DMS53 treated with DMSO at 0.1 percent for 48 hours (cell line): ENCODE results near the gene ANKRD33B.
"Not testable (repeated sequence)": the region's sequence is repeated elsewhere in the genome, so short reads cannot be mapped to it uniquely, and the experiment has no call there.

ENCODE experiments used
- DNase-seq: peaks from one replicate; lab custom pipeline; 2025; ENCODE audit not compliant: unreplicated experiment; lab: John Stamatoyannopoulos, UW

The ANKRD33B gene

DNA sequence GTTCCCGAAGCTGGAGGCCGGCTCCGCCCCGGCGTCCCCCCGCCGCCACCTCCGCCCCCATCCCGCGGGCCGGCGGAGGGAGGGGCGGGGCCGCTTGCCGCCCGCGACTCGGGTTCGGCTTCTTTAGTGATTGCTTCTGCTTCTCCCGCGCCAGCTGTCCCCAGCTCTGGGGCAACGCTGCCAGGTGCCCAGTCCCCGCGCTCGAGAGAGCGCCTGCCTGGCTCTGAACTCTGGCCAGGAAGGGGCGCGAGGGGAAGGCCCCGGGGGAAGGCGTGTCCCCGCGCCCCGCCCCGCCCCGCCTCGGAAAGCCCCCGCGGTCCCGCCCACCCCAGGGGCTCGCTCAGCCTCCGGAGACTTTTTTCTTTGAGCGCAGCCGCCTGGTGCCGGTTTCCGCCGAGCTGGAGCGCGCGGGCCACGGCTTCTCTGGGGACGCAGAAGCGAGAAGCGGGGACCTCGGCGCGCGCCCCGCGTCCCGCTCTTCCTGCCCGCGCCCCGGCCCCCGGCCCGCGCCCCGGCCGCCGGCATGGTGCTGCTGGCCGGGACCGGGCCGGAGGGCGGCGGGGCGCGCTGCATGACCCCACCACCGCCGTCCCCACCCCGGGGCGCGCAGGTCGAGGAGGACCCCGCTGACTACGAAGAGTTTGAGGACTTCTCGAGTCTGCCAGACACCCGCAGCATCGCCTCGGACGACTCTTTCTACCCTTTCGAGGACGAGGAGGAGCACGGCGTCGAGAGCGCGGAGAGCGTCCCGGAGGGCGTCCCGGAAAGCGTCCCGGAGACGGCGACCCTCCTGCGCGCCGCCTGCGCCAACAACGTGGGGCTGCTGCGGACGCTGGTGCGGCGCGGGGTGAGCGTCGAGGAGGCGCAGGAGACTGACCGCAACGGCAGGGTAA lies at the start of gene ANKRD33B:
TSS of gene ANKRD33B (plus strand) at position 126 of the 893 bp plus-strand sequence. CDS start at position 524, 398 bp downstream.
- DNase-seq, result peak; percentile 30

DNA sequence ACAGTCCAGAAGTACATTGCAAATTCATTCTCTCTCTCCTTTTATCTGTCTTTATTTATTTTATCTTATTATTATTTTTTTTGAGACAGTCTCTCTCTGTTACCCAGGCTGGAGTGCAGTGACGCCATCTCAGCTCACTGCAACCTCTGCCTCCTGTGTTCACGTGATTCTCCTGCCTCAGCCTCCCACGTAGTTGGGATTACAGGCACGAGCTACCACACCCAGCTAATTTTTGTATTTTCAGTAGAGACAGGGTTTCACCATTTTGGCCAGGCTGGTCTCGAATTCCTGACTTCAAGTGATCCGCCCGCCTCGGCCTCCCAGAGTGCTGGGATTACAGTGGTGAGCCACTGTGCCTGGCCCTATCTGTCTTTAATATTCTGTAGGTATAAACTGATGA lies 49.3 kb upstream of the ANKRD33B start:
- DNase-seq, result not testable (repeated sequence)

DNA sequence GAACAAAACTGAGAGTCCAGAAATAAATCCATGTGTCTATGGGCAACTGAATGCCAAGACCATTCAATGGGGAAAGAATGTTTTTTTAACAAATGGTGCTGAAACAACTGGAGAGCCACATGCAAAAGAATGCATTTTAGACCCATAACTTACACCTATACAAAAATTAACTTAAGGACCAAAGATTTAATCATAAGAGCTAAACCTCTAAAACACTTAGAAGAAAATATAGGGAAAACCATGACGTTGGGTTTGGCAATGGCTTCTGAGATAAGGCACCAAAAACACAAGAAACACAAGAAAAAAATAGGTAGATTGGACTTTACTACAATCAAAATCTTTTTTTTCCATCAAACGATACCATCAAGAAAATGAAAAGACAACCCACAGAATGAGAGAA lies 48.4 kb upstream of the ANKRD33B start:
- DNase-seq, result no peak

DNA sequence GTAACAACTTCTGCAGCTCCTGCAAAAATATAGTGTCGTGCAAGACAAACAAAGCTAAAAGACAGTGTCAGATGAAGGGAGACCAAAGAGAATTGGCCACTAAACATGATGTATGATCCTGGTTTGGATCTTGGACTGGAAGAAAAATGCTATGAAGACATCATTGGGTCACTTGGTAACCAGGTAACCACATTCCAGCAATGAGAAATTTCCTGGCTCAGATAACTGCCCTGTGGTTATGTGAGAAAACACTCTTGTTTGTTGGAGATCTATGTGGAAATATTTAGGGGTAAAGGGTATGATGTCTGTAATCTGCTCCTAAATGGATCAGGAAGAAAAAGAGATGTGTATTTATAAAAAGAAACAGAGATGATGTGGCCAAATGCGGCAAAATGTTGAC lies 45.5 kb upstream of the ANKRD33B start:
- DNase-seq, result no peak

DNA sequence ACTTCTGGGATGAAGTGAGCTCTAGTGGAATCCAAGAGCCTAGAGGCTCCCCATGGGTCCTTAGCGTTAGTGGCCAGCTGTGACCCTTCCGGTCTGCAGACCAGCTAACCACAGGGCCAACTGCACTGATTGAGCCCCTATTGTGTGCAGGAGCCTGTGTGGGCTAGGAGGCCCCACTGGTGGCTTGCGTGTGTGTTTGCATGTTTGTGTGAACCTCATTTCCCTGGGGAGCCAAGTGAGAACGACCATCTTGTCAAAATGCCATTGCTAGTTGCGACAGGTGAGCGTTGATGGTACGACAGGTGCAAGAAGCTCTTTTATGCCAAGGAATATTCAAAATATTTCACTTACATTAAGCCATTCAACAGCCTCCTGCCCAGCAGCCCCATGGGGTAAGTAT lies 44.1 kb upstream of the ANKRD33B start:
- DNase-seq, result no peak

DNA sequence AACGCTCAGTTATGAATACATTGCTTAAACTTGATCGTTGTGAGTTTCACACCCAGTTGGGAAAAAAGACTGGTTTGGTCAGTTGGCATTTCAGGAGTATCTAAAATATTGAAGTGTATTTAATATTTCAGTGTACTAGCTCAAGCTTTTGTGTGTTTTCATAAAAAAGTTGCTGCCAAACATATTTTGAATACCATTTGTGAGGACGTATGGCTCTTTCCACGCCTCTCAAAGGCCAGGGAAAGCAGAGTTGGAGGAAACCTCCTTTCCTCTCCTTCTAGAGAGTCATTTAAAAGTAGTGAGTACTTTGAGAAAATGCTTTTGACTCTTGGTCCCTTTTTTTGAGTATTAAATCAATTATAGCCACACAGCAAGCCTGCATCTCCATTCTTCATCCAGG lies 43.2 kb upstream of the ANKRD33B start:
- DNase-seq, result no peak

DNA sequence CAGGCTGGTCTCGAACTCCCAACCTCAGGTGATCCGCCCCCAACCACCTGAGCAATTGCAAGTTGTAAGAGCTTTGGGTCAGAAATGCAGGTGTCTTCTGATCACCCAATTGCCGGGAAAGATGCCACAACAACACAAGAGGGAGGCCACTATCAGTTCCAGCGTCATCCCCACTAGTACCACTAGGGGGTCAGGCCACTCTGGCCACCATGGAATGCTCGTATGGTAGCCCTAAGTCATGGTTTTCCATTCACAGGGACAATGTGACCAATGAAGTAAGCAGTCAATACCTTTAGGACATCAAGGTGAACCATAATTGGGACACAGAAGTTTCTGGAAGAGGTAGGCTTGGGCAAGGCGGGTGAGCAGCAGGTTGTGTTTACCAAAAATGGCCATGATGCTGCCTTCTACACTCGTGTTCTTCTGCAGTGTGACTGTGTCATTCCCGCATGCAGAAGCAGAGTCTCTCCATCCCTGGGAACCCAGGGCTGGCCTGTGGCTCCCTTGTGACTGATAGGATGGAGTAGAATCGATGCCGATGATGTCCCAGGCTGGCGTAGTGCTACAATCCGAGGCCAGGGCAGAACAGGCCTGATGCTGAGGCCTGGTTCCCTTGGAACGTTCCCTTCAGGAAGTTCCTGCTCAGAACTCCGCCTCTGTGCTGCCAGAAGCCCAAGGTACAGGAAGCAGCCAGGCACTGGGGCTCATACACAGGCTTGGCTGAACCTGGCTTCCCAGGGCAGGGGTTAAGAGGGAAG lies 42.2 kb upstream of the ANKRD33B start:
- no peak for DNase-seq

DNA sequence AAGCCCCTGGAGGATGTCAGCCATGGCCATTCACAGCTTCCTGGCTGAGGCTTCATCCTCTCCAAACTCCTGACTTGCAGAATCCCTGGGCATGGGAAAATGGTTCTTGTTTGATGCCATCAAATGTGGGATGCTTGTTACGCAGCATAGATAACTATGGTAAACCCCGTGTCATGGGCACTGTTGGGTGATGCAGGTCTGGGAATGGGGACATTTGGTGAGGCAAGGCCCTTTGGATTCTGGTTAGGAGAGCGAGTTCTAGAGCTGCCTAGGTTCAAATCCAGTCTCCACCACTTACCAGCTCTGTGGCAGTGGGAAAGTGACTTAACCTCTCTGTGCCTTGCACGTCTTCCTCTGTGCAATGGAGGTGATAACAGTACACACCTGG lies 41.7 kb upstream of the ANKRD33B start:
- DNase-seq, result no peak

DNA sequence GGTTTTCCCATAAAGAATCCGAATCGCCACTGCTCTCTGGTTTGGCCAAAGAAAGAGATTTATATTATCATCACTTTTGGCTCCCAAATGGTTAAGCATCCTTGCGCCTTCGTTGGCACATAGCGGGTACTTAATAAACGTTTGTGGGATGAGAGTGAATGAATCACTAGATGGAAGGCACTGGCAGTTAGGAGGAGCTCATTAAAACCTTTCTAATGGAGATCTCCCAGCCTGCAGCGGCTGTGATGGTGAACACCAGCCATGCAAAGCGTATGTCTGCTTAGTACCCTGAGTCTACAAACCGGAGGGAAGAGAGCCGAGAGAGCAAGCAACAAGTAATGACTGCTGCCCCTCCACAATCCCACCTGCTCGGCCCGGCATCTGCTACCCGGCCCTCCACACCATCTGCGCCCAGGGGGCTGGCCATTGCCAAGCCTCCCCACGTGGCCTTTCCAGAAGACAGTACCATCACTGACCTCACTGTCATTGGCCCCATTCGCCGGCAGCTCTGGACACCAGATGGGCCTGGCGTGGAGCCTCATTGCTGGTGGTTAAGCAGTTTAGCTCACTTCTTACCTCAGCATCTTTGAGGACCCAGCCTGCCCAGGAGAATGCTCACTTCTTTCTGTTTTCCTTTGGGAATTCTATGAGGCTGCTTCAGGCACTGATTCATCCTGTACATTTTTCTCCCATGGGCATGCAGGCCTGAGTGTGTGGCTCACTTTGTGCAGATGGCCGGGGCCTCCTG lies 39.3 kb upstream of the ANKRD33B start:
- DNase-seq, result no peak

DNA sequence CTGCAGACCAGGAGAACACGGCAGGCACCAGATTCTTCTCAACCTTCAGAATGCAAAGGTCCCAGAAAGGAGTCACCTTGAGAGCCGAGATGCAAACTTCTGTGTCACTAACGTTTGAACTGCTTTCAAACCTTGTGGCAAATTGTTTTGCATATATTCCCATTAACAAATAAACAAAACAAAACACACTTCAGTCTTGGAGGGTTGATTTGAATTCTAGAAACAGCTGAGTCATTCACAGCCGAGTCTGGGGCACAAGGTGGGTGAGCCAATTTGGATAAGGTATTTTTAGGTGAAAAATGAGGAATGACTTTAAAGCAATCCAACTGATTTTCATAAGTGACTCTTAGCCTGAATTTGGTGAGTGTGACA lies 38.8 kb upstream of the ANKRD33B start:
- DNase-seq, result no peak

DNA sequence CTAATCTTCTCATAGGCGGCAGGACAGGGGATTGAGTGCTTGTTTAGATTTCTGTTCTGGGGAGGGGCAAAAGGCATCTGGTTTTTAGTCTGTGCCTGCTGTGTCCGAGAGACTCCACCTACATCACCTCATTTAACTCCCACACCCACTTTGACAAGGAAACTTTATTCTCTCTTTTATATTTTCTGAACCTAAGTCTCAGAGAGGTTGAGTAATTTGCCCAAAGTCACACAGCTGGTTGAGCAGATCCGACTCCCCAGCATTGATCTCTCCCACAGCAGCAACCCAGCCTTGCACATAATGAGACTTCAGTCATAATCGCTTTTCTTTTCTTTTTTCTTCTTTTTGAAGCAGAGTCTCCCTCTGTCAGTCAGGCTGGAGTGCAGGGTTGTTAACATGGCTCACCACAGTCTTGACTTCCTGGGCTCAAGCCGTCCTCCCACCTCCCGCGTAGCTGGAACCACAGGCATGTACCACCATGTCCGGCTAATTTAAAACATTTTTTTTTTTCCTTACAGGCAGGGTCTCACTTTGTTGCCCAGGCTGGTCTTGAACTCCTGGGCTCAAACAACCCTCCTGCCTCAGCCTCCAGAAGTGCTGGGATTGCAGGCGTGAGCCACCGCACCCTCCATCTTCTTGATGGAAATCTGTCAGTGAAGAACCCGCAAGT lies 36.5 kb upstream of the ANKRD33B start:
- no peak for DNase-seq

DNA sequence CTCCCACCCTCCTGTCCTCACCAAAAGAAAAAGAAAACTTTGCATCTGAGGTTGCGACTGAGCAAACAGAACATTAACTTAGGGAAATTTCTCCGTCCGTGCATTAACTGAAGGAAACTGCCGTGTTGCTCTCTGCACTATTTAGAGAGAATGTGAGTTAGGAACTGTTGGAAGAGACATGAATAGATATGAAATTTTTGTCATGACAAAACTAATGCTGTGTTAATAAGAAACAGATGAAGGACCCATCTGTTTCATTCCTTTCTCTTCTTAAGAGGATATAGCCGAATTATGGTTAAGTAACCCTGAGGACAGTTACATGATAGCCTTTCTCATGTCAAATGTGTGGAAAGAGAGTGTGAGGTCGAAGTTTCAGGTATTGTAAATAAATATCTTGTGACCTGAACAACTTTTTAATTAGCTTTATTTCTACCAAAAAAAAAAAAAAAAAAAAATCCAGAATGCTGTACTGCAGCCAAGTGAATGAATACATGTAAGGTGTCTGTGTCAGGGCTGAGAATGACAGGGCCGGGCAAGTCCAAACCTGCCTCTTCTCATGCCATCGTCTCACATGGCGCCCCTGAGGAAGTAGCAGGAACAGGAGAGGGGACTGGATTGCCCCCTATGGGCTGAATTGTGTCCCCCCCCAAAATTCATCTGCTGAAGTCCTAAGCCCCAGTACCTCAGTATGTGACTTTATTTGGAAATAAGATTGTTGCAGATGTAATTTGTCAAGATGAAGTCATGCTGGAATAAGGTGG lies 35.6 kb upstream of the ANKRD33B start:
- peak; percentile 7 for DNase-seq

DNA sequence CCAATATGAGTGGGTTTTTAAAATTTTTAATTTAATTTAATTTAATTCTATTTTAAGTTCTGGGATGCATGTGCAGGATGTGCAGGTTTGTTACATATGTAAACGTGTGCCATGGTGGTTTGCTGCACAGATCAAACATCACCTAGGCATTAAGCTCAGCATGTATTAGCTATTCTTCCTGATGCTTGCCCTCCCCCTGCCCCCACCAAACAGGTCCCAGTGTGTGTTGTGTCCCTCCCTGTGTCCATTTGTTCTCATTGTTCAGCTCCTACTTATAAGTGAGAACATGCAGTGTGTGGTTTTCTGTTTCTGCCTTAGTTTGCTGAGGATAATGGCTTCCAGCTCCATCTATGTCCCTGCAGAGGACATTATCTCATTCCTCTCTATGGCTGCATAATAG lies 35.0 kb upstream of the ANKRD33B start:
- no peak for DNase-seq

DNA sequence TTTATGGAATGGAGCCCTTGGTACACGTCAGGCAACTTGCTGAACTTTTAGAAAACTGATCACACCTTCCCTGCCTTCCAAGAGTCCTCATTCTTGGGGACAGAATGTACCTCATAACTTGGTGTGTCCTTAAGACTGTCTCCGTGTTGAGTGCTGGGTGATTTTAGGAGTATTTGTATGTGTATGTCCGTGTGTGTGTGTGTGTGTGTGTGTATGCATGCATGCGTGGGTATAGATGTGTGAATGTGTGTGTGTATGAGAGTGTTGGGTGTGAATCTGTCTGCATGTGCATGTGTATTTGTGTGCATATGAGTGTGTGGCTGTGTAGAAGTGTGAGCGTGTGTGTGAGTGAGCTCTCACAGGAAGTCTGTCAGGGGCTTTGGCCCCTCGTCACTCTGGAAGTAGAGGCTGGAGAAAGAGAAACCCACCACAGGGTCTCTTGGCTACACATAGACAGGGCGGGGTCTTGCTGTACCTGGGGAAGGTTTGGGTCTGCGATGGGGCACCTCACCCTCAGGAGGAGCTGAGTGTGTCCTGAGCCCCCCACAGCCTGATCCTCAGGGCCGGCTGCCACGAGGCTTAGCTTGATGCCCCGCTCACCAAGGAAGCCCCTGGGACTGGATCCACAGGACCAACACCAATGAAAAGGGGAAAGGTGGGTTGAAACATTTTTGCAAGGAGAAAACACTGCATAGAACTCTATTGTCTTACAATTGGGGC lies 33.1 kb upstream of the ANKRD33B start:
- no peak for DNase-seq

DNA sequence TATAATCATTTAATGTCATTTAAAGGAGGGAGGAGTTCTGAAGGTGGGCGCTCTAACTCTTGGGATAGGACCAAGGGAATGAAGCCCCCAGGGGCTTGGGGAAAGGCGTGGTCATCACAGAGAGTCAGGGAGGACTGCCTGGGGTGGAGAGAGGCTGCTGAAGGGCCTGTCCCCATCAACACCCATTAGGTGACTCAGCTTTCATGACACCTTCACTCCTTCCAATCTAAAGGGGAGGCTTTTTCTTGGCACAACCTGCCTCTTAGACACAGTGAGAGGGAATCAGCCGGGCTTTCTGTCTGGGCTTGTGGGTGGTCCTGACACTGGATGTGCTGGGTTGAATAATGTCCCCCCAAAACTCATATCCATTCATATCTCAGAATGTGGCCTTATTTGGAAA lies 31.4 kb upstream of the ANKRD33B start:
- no peak for DNase-seq

DNA sequence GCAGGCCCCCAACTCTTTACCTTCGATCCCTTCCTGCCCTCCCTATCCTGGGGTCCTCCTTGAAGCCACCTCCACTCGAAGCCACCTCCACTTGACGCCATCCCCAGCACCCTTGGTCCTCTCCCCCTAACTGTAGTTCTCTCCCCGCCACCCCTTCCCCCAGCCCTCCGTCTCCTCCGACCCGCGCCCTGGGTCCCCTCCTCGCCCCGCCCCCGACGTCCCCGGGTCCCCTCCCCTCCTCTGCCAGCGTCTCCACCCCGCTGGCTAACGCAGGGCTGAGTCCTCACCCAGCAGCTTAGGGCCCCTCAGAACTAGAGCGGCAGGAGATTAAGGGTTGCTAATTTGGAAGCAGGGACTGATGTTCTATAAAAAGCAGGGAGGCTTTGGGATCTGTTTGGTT lies 30.6 kb upstream of the ANKRD33B start:
- no peak for DNase-seq

DNA sequence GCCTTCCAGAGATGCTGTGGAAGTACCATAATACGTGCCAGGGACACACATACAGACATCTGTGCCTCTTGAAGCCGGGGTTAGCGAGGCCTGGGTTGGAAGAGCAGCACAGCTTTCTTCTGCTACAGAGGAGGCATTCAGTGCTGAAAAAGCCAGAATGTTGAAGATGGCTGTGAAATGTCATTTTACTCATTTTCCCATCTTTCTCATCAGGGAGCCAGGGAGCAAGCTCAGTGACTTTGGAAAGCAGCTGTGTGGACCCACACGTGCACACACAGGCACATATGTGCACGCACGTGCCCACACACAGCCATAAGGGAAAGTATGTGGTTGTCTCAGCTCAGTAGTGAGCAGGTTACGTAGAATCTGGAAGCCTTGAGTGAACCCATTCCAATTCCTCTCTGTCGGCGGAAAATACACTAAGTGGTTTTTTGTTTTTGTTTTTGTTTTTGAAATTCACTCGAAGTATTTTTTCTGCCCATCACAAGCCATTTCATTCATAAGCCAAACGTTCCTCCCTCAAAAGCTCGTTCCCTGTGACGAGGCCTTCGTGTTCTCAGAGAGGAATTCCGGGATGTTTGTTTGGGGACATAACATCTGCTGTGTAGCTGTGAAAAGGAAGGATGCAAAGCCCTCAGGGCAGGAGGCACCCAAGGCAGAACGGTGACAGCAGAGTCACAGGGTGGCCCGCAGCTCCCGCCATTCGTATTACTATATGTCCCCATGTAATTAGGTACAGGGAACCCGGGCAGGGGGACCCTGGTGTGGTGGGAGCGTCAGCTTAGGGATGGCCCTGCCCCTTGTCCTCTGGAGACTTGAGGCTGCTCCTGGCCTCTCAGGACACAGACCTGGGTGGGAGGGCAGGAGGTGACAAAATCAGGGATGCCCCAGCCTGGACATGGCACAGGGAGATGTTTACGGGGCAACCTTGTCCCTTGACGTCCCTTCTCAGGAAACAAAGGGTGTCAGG lies 29.0 kb upstream of the ANKRD33B start:
- DNase-seq, result no peak

DNA sequence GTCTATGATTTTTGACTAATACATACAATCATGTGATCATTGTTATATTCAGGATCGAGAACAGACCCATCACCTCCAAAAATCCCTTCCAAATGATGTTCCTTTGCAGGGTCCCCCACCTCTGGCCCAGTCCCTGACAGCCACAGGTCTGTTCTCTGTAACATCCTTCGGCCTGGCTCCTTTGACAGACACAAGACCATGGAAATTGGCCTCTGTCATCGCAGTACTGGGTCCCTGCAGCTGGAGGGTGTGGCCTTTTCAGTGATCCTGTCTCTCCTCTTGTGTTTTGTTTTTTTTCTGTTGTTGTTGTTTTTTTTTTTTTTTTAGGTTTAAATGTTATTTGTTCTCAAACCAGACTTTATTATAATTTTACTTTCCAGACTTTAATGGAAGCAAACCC lies 27.4 kb upstream of the ANKRD33B start:
- DNase-seq, result no peak
